A204.1 (cell line): ENCODE measurements around the gene BRD3.

Experiments
- FAIRE-seq: peaks from 2 replicates; lab custom pipeline; 2012; peaks lifted over from hg19 to GRCh38; lab: Jason Lieb, UNC

Gene BRD3

GRCh38 chr9:134010310-134011173 is 57.3 kb downstream of the BRD3 start:
- no peak for FAIRE-seq

- FAIRE-seq = no peak
Observed at GRCh38 chr9:134007571-134007970, 60.3 kb downstream of the BRD3 start.

- no peak for FAIRE-seq
Observed at GRCh38 chr9:134007150-134007549, 60.7 kb downstream of the BRD3 start.

GRCh38 chr9:134005381-134005780 is 62.4 kb downstream of the BRD3 start:
- FAIRE-seq = no peak

- no peak for FAIRE-seq
Observed at GRCh38 chr9:134004881-134005280, 62.9 kb downstream of the BRD3 start.

GRCh38 chr9:134004131-134004873 is 63.5 kb downstream of the BRD3 start:
- no peak for FAIRE-seq

- no peak for FAIRE-seq
Observed at GRCh38 chr9:134003237-134003636, 64.6 kb downstream of the BRD3 start.

GRCh38 chr9:134002796-134003195 is 65.0 kb downstream of the BRD3 start:
- no peak for FAIRE-seq

GRCh38 chr9:133999851-134000265 is 68.0 kb downstream of the BRD3 start:
- FAIRE-seq = no peak

GRCh38 chr9:133998915-133999595 is 68.8 kb downstream of the BRD3 start:
- no peak for FAIRE-seq

GRCh38 chr9:133997584-133997983 is 70.2 kb downstream of the BRD3 start:
- FAIRE-seq = no peak

GRCh38 chr9:133996531-133997520 is 71.0 kb downstream of the BRD3 start:
- no peak for FAIRE-seq

- FAIRE-seq = no peak
Observed at GRCh38 chr9:133995012-133995896, 72.6 kb downstream of the BRD3 start.

GRCh38 chr9:133994353-133995011 is 73.3 kb downstream of the BRD3 start:
- no peak for FAIRE-seq

- no peak for FAIRE-seq
Observed at GRCh38 chr9:133993635-133994253, 74.1 kb downstream of the BRD3 start.

- FAIRE-seq = peak; percentile 80
Observed at GRCh38 chr9:133992780-133993634, 74.8 kb downstream of the BRD3 start.

GRCh38 chr9:133991964-133992779 is 75.7 kb downstream of the BRD3 start, which contains the start of gene VAV2:
VAV2 (minus strand) TSS chr9:133992324; CDS start chr9:133992278, 46 bp downstream.
- no peak for FAIRE-seq
